OCI-LY7 (cell line): ENCODE results near the gene ACACB. TPM values are rescaled to one million over a fixed set of nuclear protein-coding genes. Genes with fewer than 3 reads are reported as not detected.

Experiments
- BruUV-seq: library from RNA; stranded (reverse); fragments of 400-500 nt; replicated peaks from 2 replicates; lab custom pipeline; 2021; lab: Mats Ljungman, UMichigan
- CTCF ChIA-PET: fragments of 300-600 bp; sonication (Branson Sonifier 250); formaldehyde crosslinking; loops from one replicate; lab custom pipeline; 2022; ENCODE audit warnings: antibody characterized with exemption; ENCODE audit not compliant: unreplicated experiment; lab: Charles Lee
- POLR2A ChIA-PET: fragments of 300-600 bp; sonication (Branson Sonifier 250); formaldehyde crosslinking; loops from one replicate; lab custom pipeline; 2022; ENCODE audit warnings: antibody characterized with exemption; lab: Charles Lee
- DNase-seq: peaks from one replicate; pipeline ENCODE4 v3.0.0-alpha.2; 2015; ENCODE audit warnings: low spot score
- H2AFZ ChIP-seq: fragments of 200-600 bp; sonication (generic), shearing (Covaris generic); 2 replicates; pipeline ENCODE4 v1.6.1; 2014; ENCODE audit warnings: mild to moderate bottlenecking, antibody characterized with exemption, low read length, moderate library complexity
- H3K27ac ChIP-seq: fragments of 200-600 bp; sonication (generic); 2 replicates; pipeline ENCODE4 v1.5.1; 2014; ENCODE audit warnings: mixed run types, low read depth, mild to moderate bottlenecking, moderate library complexity, low read length, inconsistent platforms; ENCODE audit not compliant: poor library complexity, severe bottlenecking
- H3K36me3 ChIP-seq: fragments of 200-600 bp; sonication (generic); 2 replicates; pipeline ENCODE4 v1.6.1; 2014; ENCODE audit warnings: mild to moderate bottlenecking, antibody characterized with exemption, low read length, moderate library complexity, mixed read lengths; ENCODE audit not compliant: insufficient read depth
- H3K4me1 ChIP-seq: fragments of 200-600 bp; sonication (generic); 2 replicates; pipeline ENCODE4 v1.5.1; 2014; ENCODE audit warnings: mild to moderate bottlenecking, low read length; ENCODE audit not compliant: insufficient read depth, poor library complexity, severe bottlenecking
- H3K4me2 ChIP-seq: fragments of 200-600 bp; sonication (generic); 2 replicates; pipeline ENCODE4 v1.6.1; 2014; ENCODE audit warnings: mild to moderate bottlenecking, low read length
- H3K4me3 ChIP-seq: fragments of 200-600 bp; sonication (generic); 2 replicates; pipeline ENCODE4 v1.5.1; 2014; ENCODE audit warnings: mild to moderate bottlenecking, low read depth, low read length; ENCODE audit not compliant: poor library complexity, severe bottlenecking
- H3K79me2 ChIP-seq: fragments of 200-600 bp; sonication (generic); 2 replicates; pipeline ENCODE4 v1.6.1; 2016; ENCODE audit warnings: low read depth, mild to moderate bottlenecking, low read length, moderate library complexity, mixed read lengths; ENCODE audit not compliant: insufficient read depth
- H3K9me2 ChIP-seq: fragments of 200-600 bp; sonication (generic); 2 replicates; pipeline ENCODE4 v1.6.1; 2016; ENCODE audit warnings: mild to moderate bottlenecking, low read length, mixed read lengths; ENCODE audit not compliant: insufficient read depth
- H3K9me3 ChIP-seq: fragments of 200-600 bp; sonication (generic); 2 replicates; pipeline ENCODE4 v1.6.1; 2014; ENCODE audit warnings: mild to moderate bottlenecking, mixed run types, low read length, mixed read lengths
- H4K20me1 ChIP-seq: fragments of 200-600 bp; sonication (generic); 2 replicates; pipeline ENCODE4 v1.6.1; 2014; ENCODE audit warnings: mild to moderate bottlenecking, antibody characterized with exemption, low read length, moderate library complexity, mixed read lengths; ENCODE audit not compliant: insufficient read depth
- EZH2phosphoT487 ChIP-seq: fragments of 200-600 bp; sonication (generic); IDR thresholded peaks from 2 replicates; pipeline ENCODE4 v1.6.1; 2018; ENCODE audit warnings: low read depth, borderline replicate concordance, mild to moderate bottlenecking, mixed run types, antibody characterized with exemption, low read length, moderate library complexity, mixed read lengths
- intact Hi-C: fragments of 100-400 bp; cut with micrococcal nuclease; formaldehyde crosslinking; loops from one replicate; pipeline ENCODE4 v1.10.0; 2022; ENCODE audit not compliant: unreplicated experiment
- total RNA-seq, 2 experiments: library from RNA; depleted of rRNA in 1 of 2; stranded (reverse); fragments of >200 nt in 1 of 2; shearing (Covaris generic) in 1 of 2; gene quantifications; 2 replicates each; pipeline ENCODE4 v1.2.3, GENCODE V29; 2014 to 2022
- TF ChIP-seq, protein P1 (sequence below): fragments of 200-600 bp; sonication (generic); conservative IDR thresholded peaks from 2 replicates; pipeline ENCODE4 v1.5.1; 2014; ENCODE audit warnings: mild to moderate bottlenecking, antibody characterized with exemption, low read length, moderate library complexity, mixed read lengths

ACACB gene
- total RNA-seq, 2 experiments from 2014 or later, result 19.7 to 45.1 TPM

DNA sequence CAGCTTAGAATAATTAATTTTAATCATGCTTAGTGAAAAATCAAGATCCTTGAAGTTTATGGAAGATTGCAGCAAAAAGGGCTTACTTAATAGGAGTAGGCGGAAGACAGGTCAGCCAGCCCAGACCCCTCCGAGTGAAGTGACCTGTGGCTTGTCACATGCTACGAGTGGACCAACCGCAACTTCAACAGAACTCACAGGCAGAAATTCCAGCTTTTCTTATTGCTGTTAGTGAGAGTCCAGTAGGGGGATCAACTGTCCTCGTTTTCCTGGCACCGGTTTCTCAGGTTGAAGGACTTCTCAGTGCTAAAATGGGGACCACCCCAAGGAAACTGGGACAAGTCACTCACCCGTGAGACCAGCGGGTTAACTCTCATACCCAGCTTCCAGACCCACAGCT, 72.9 kb downstream of the ACACB start:
- no peaks in the 10 kb centered on the region for H4K20me1 ChIP-seq
- H3K36me3 ChIP-seq, result peaks cover 23% of the 10 kb centered on the region; the same call in 1 of the 2 replicates
- no TSS peak for BruUV-seq
- no peak for TF ChIP-seq EZH2phosphoT487
- TF ChIP-seq, protein P1, sequence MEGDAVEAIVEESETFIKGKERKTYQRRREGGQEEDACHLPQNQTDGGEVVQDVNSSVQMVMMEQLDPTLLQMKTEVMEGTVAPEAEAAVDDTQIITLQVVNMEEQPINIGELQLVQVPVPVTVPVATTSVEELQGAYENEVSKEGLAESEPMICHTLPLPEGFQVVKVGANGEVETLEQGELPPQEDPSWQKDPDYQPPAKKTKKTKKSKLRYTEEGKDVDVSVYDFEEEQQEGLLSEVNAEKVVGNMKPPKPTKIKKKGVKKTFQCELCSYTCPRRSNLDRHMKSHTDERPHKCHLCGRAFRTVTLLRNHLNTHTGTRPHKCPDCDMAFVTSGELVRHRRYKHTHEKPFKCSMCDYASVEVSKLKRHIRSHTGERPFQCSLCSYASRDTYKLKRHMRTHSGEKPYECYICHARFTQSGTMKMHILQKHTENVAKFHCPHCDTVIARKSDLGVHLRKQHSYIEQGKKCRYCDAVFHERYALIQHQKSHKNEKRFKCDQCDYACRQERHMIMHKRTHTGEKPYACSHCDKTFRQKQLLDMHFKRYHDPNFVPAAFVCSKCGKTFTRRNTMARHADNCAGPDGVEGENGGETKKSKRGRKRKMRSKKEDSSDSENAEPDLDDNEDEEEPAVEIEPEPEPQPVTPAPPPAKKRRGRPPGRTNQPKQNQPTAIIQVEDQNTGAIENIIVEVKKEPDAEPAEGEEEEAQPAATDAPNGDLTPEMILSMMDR, result no peak
- DNase-seq, result no peak
- intact Hi-C loops, result no loop called here
- H3K4me3 ChIP-seq, result no peak overlapping the region
- no peaks in the 10 kb centered on the region for H3K4me1 ChIP-seq
- ChIA-PET CTCF (no interaction called here), POLR2A (no interaction called here)
- no peaks in the 10 kb centered on the region for H3K9me3 ChIP-seq
- H3K27ac ChIP-seq, result no peak overlapping the region
- no peaks in the 10 kb centered on the region for H3K79me2 ChIP-seq
- H3K4me2 ChIP-seq, result no peak overlapping the region
- H3K9me2 ChIP-seq, result no peaks in the 10 kb centered on the region
- no peak overlapping the region for H2AFZ ChIP-seq

DNA sequence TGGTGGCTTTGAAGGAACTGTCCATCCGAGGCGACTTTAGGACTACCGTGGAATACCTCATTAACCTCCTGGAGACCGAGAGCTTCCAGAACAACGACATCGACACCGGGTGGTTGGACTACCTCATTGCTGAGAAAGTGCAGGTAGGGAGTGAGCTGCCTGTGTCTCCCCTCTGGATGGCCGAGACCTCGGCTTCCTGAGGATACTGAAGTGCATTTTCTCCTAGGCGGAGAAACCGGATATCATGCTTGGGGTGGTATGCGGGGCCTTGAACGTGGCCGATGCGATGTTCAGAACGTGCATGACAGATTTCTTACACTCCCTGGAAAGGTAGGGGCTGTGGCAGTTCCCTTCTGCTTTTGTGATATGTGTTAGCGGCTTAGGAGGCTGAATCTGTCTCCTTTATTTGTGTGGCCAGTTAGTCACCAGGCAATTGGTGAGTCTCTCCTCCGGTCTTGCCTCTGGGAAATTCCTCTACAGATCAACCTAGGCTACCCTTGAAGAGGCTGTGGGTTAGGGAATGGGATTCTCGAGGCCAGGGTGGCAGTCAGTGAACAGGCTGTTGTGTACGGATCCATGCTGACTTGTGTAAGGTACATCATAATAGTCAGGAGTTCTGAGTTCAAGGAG, 75.3 kb downstream of the ACACB start:
- Histone ChIP-seq H3K27ac (no peak overlapping the region), H3K4me2 (no peak overlapping the region), H3K9me3 (no peaks in the 10 kb centered on the region), H3K4me3 (no peak overlapping the region), H2AFZ (no peak overlapping the region), H4K20me1 (no peaks in the 10 kb centered on the region), H3K9me2 (no peaks in the 10 kb centered on the region), H3K79me2 (no peaks in the 10 kb centered on the region), H3K36me3 (peaks cover 23% of the 10 kb centered on the region; the same call in 1 of the 2 replicates), H3K4me1 (no peaks in the 10 kb centered on the region)
- intact Hi-C loops, result no loop called here
- no peak for DNase-seq
- BruUV-seq, result no TSS peak
- ChIA-PET POLR2A (interaction anchor here (0.6 kb wide), 1 partner anchor 53 kb away, joined by 3 read pairs; no protein-coding TSS in a partner anchor), CTCF (no interaction called here)
- TF ChIP-seq, protein P1, result no peak
- no peak for TF ChIP-seq EZH2phosphoT487

DNA sequence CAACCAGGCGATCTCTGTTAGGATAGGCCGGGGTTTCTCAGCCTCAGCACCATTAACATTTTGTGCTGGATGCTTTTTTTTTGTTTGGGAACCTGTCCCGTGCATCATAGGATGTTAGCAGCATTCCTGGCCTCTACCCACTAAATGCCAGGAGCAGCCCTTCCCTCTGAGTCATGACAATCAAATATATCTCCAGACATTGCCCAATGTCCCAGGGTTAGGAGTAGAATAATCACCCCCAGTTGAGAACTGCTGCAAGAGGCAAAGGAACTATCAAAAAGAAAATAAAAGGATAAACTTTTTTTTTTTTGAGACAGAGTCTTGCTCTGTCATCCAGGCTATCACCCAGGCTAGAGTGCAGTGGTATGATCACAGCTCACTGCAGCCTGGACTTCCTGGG, 76.0 kb downstream of the ACACB start:
- intact Hi-C loops, result no loop called here
- Histone ChIP-seq H3K27ac (no peak overlapping the region), H3K4me1 (no peaks in the 10 kb centered on the region), H3K9me3 (no peaks in the 10 kb centered on the region), H3K79me2 (no peaks in the 10 kb centered on the region), H3K4me2 (no peak overlapping the region), H2AFZ (no peak overlapping the region), H3K9me2 (no peaks in the 10 kb centered on the region), H3K36me3 (peaks cover 21% of the 10 kb centered on the region; the same call in 1 of the 2 replicates), H4K20me1 (no peaks in the 10 kb centered on the region), H3K4me3 (no peak overlapping the region)
- ChIA-PET CTCF (no interaction called here), POLR2A (no interaction called here)
- TF ChIP-seq, protein P1, result no peak
- no peak for TF ChIP-seq EZH2phosphoT487
- no peak for DNase-seq
- BruUV-seq, result no TSS peak
